ENCODE measurements around the gene USF2. TPM values are rescaled to one million over a fixed set of nuclear protein-coding genes. Genes with fewer than 3 reads are reported as not detected.

USF2 gene
- total and polyA plus RNA-seq, 10 of the 15 experiments (the other 5 are each of a cell fraction or from before 2014, with no cell fraction given), result 0.56 to 157 (median 65.5) TPM

DNA sequence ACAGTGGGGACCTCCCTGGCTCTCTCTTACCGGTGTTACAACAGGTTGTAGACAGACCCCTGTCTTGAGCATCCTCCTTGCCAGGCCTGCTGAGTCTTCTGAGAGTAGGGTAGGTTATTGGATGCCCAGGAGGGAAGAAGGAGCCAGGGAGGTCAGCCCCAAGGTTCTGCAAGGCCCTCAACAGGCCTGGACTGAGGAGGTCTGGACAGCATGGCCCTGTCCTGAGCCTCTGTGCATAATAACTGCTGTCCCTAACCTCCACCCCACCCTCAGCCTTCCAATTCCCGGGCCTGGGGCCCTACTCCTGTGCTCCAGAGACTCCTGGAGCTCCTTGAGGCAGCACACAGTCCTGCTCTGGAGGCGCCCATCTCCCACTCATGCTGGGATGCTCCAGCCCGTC lies 60.6 kb downstream of the USF2 start (continued):
- TF ChIP-seq BACH1 (IDR thresholded peaks at IDR 0.05; ENCODE audit: borderline replicate concordance) (peak; percentile 25; the same call in 1 of the 2 replicates), SREBF1 (IDR thresholded peaks at IDR 0.05; ENCODE audit: low read length) (no peak), POLR2A (IDR thresholded peaks at IDR 0.05; ENCODE audit: low read depth, low read length) (peak; percentile 72), GATAD2B (conservative IDR thresholded peaks at IDR 0.05; ENCODE audit: low read depth) (no peak), TCF3 (IDR thresholded peaks at IDR 0.05; ENCODE audit: borderline replicate concordance, insufficient read depth, low read depth, low read length) (no peak), POU2F2 (IDR thresholded peaks at IDR 0.05; ENCODE audit: borderline replicate concordance, low read depth, low read length) (no peak), BMI1 (IDR thresholded peaks at IDR 0.05; ENCODE audit: borderline replicate concordance) (no peak), POLR2AphosphoS5 (IDR thresholded peaks at IDR 0.05; ENCODE audit: low read length) (0 out of 2 replicates have a peak, but pooled peaks have one; percentile 10), LARP7 (IDR thresholded peaks at IDR 0.05) (no peak), GABPA (IDR thresholded peaks at IDR 0.05; ENCODE audit: low read depth) (no peak)
- TF ChIP-seq, protein P1, sequence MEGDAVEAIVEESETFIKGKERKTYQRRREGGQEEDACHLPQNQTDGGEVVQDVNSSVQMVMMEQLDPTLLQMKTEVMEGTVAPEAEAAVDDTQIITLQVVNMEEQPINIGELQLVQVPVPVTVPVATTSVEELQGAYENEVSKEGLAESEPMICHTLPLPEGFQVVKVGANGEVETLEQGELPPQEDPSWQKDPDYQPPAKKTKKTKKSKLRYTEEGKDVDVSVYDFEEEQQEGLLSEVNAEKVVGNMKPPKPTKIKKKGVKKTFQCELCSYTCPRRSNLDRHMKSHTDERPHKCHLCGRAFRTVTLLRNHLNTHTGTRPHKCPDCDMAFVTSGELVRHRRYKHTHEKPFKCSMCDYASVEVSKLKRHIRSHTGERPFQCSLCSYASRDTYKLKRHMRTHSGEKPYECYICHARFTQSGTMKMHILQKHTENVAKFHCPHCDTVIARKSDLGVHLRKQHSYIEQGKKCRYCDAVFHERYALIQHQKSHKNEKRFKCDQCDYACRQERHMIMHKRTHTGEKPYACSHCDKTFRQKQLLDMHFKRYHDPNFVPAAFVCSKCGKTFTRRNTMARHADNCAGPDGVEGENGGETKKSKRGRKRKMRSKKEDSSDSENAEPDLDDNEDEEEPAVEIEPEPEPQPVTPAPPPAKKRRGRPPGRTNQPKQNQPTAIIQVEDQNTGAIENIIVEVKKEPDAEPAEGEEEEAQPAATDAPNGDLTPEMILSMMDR (IDR thresholded peaks at IDR 0.05 in 2 of 3, conservative IDR thresholded peaks at IDR 0.05 in 1 of 3; ENCODE audit: control insufficient read depth in 2 of 3, extremely low read depth in 1 of 3, insufficient read depth in 1 of 3, low read depth in 3 of 3, low read length in 3 of 3), result no peak
- TF ChIP-seq, protein P2, sequence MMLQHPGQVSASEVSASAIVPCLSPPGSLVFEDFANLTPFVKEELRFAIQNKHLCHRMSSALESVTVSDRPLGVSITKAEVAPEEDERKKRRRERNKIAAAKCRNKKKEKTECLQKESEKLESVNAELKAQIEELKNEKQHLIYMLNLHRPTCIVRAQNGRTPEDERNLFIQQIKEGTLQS (IDR thresholded peaks at IDR 0.05; ENCODE audit: borderline replicate concordance, extremely low read depth, low read depth, low read length), result no peak

Other genes with a start within 250 kb of the USF2 start
Only the 7 nearest of the 18 such genes appear.
- not detected in 2 replicates for gene FAM187B, start 40.2 kb upstream of the USF2 start, total RNA-seq (2014; rRNA removed)
- gene FAM187B, start 40.2 kb upstream of the USF2 start, total RNA-seq (2014; rRNA removed; fragmentation: Illumina TruSeq; extraction: Trizol), result not detected in 2 replicates
- gene FAM187B, start 40.2 kb upstream of the USF2 start, total RNA-seq (2021), result not detected in 2 replicates
- gene FAM187B, start 40.2 kb upstream of the USF2 start, polyA plus RNA-seq (2011; rRNA removed), result 0.05 TPM in 1 of 2 replicates, not detected in the other
- gene FAM187B, start 40.2 kb upstream of the USF2 start, polyA plus RNA-seq (2014; fragmentation: Illumina TruSeq; extraction: Trizol), result not detected in 2 replicates
- gene FAM187B, start 40.2 kb upstream of the USF2 start, polyA plus RNA-seq (2014; fragmentation: Nextera tagmentation; extraction: Ambion mirVana), result not detected
- not detected in 2 replicates for gene FAM187B, start 40.2 kb upstream of the USF2 start, polyA plus RNA-seq (2014; rRNA removed)
- gene FAM187B, start 40.2 kb upstream of the USF2 start, polyA plus RNA-seq (2016; fragmentation: Nextera tagmentation; extraction: Ambion mirVana), result not detected
- 36.9 and 48.1 TPM in 2 replicates for gene LSR, start 20.0 kb upstream of the USF2 start, total RNA-seq (2014; rRNA removed)
- 7.5 and 14.4 TPM in 2 replicates for gene LSR, start 20.0 kb upstream of the USF2 start, total RNA-seq (2014; rRNA removed; fragmentation: Illumina TruSeq; extraction: Trizol)
- 44.1 and 48.8 TPM in 2 replicates for gene LSR, start 20.0 kb upstream of the USF2 start, total RNA-seq (2021)
- gene LSR, start 20.0 kb upstream of the USF2 start, polyA plus RNA-seq (2011; rRNA removed), result 6.1 and 24.3 TPM in 2 replicates
- gene LSR, start 20.0 kb upstream of the USF2 start, polyA plus RNA-seq (2014; fragmentation: Illumina TruSeq; extraction: Trizol), result 3.3 and 12.4 TPM in 2 replicates
- gene LSR, start 20.0 kb upstream of the USF2 start, polyA plus RNA-seq (2014; fragmentation: Nextera tagmentation; extraction: Ambion mirVana), result under 1 TPM; 0.26 to 0.84 TPM
- 28.3 and 37.6 TPM in 2 replicates for gene LSR, start 20.0 kb upstream of the USF2 start, polyA plus RNA-seq (2014; rRNA removed)
- 10 to 100 TPM; 35.7 to 53.9 TPM for gene LSR, start 20.0 kb upstream of the USF2 start, polyA plus RNA-seq (2016; fragmentation: Nextera tagmentation; extraction: Ambion mirVana)
- 0.45 TPM in 1 of 2 replicates, not detected in the other for gene HAMP, start 13.6 kb downstream of the USF2 start, total RNA-seq (2014; rRNA removed)
- 0.36 TPM in 1 of 2 replicates, not detected in the other for gene HAMP, start 13.6 kb downstream of the USF2 start, total RNA-seq (2014; rRNA removed; fragmentation: Illumina TruSeq; extraction: Trizol)
- not detected in 2 replicates for gene HAMP, start 13.6 kb downstream of the USF2 start, total RNA-seq (2021)
- 0.03 TPM in 1 of 2 replicates, not detected in the other for gene HAMP, start 13.6 kb downstream of the USF2 start, polyA plus RNA-seq (2011; rRNA removed)
- 0.10 TPM in 1 of 2 replicates, not detected in the other for gene HAMP, start 13.6 kb downstream of the USF2 start, polyA plus RNA-seq (2014; fragmentation: Illumina TruSeq; extraction: Trizol)
- under 1 TPM; 0.58 to 0.71 TPM for gene HAMP, start 13.6 kb downstream of the USF2 start, polyA plus RNA-seq (2014; fragmentation: Nextera tagmentation; extraction: Ambion mirVana)
- gene HAMP, start 13.6 kb downstream of the USF2 start, polyA plus RNA-seq (2014; rRNA removed), result 0.53 TPM in 1 of 2 replicates, not detected in the other
- under 1 TPM; 0.23 to 0.63 TPM for gene HAMP, start 13.6 kb downstream of the USF2 start, polyA plus RNA-seq (2016; fragmentation: Nextera tagmentation; extraction: Ambion mirVana)
- 0.11 and 0.17 TPM in 2 replicates for gene MAG, start 23.2 kb downstream of the USF2 start, total RNA-seq (2014; rRNA removed)
- gene MAG, start 23.2 kb downstream of the USF2 start, total RNA-seq (2014; rRNA removed; fragmentation: Illumina TruSeq; extraction: Trizol), result 0.05 and 0.09 TPM in 2 replicates
- gene MAG, start 23.2 kb downstream of the USF2 start, total RNA-seq (2021), result 0.27 and 0.56 TPM in 2 replicates
- 0.03 and 0.23 TPM in 2 replicates for gene MAG, start 23.2 kb downstream of the USF2 start, polyA plus RNA-seq (2011; rRNA removed)
- 0.06 TPM in 2 replicates for gene MAG, start 23.2 kb downstream of the USF2 start, polyA plus RNA-seq (2014; fragmentation: Illumina TruSeq; extraction: Trizol)
- not detected for gene MAG, start 23.2 kb downstream of the USF2 start, polyA plus RNA-seq (2014; fragmentation: Nextera tagmentation; extraction: Ambion mirVana)
- 0.63 and 0.82 TPM in 2 replicates for gene MAG, start 23.2 kb downstream of the USF2 start, polyA plus RNA-seq (2014; rRNA removed)
- gene MAG, start 23.2 kb downstream of the USF2 start, polyA plus RNA-seq (2016; fragmentation: Nextera tagmentation; extraction: Ambion mirVana), result under 1 TPM; 0.16 to 0.23 TPM
- gene CD22, start 60.2 kb downstream of the USF2 start, total RNA-seq (2014; rRNA removed), result 238 and 245 TPM in 2 replicates
- gene CD22, start 60.2 kb downstream of the USF2 start, total RNA-seq (2014; rRNA removed; fragmentation: Illumina TruSeq; extraction: Trizol), result 124 and 140 TPM in 2 replicates
- gene CD22, start 60.2 kb downstream of the USF2 start, total RNA-seq (2021), result 261 and 294 TPM in 2 replicates
- 216 and 271 TPM in 2 replicates for gene CD22, start 60.2 kb downstream of the USF2 start, polyA plus RNA-seq (2011; rRNA removed)
- gene CD22, start 60.2 kb downstream of the USF2 start, polyA plus RNA-seq (2014; fragmentation: Illumina TruSeq; extraction: Trizol), result 288 and 344 TPM in 2 replicates
- gene CD22, start 60.2 kb downstream of the USF2 start, polyA plus RNA-seq (2014; fragmentation: Nextera tagmentation; extraction: Ambion mirVana), result 10 to 100 TPM; 23.0 to 24.4 TPM
- gene CD22, start 60.2 kb downstream of the USF2 start, polyA plus RNA-seq (2014; rRNA removed), result 316 and 325 TPM in 2 replicates
- 10 to 100 TPM; 78.2 to 81.0 TPM for gene CD22, start 60.2 kb downstream of the USF2 start, polyA plus RNA-seq (2016; fragmentation: Nextera tagmentation; extraction: Ambion mirVana)
- gene FFAR1, start 78.9 kb downstream of the USF2 start, total RNA-seq (2014; rRNA removed), result 0.27 and 0.28 TPM in 2 replicates
- 0.13 TPM in 1 of 2 replicates, not detected in the other for gene FFAR1, start 78.9 kb downstream of the USF2 start, total RNA-seq (2014; rRNA removed; fragmentation: Illumina TruSeq; extraction: Trizol)
- 0.43 and 0.62 TPM in 2 replicates for gene FFAR1, start 78.9 kb downstream of the USF2 start, total RNA-seq (2021)
- 0.13 and 0.15 TPM in 2 replicates for gene FFAR1, start 78.9 kb downstream of the USF2 start, polyA plus RNA-seq (2011; rRNA removed)
- 0.10 TPM in 1 of 2 replicates, not detected in the other for gene FFAR1, start 78.9 kb downstream of the USF2 start, polyA plus RNA-seq (2014; fragmentation: Illumina TruSeq; extraction: Trizol)
- gene FFAR1, start 78.9 kb downstream of the USF2 start, polyA plus RNA-seq (2014; fragmentation: Nextera tagmentation; extraction: Ambion mirVana), result under 1 TPM; 0.05 to 0.07 TPM
- 0.32 and 0.51 TPM in 2 replicates for gene FFAR1, start 78.9 kb downstream of the USF2 start, polyA plus RNA-seq (2014; rRNA removed)
- gene FFAR1, start 78.9 kb downstream of the USF2 start, polyA plus RNA-seq (2016; fragmentation: Nextera tagmentation; extraction: Ambion mirVana), result not detected
- gene FFAR3, start 89.5 kb downstream of the USF2 start, total RNA-seq (2014; rRNA removed), result not detected in 2 replicates
- not detected in 2 replicates for gene FFAR3, start 89.5 kb downstream of the USF2 start, total RNA-seq (2014; rRNA removed; fragmentation: Illumina TruSeq; extraction: Trizol)
- 0.18 TPM in 1 of 2 replicates, not detected in the other for gene FFAR3, start 89.5 kb downstream of the USF2 start, total RNA-seq (2021)
- gene FFAR3, start 89.5 kb downstream of the USF2 start, polyA plus RNA-seq (2011; rRNA removed), result not detected in 2 replicates
- gene FFAR3, start 89.5 kb downstream of the USF2 start, polyA plus RNA-seq (2014; fragmentation: Illumina TruSeq; extraction: Trizol), result 0.15 TPM in 1 of 2 replicates, not detected in the other
- gene FFAR3, start 89.5 kb downstream of the USF2 start, polyA plus RNA-seq (2014; fragmentation: Nextera tagmentation; extraction: Ambion mirVana), result not detected
- gene FFAR3, start 89.5 kb downstream of the USF2 start, polyA plus RNA-seq (2014; rRNA removed), result not detected in 2 replicates
- gene FFAR3, start 89.5 kb downstream of the USF2 start, polyA plus RNA-seq (2016; fragmentation: Nextera tagmentation; extraction: Ambion mirVana), result not detected